H1 (cell line): Measurements from ENCODE around the gene SLC22A31. TPM values are rescaled to one million over a fixed set of nuclear protein-coding genes. Genes with fewer than 3 reads are reported as not detected.

Experiments
- CTCF ChIA-PET: fragments of 300-600 bp; sonication (Branson Sonifier 250); formaldehyde crosslinking; loops from one replicate; lab custom pipeline; 2021; ENCODE audit not compliant: partially characterized antibody; lab: Charles Lee
- POLR2A ChIA-PET: fragments of 300-600 bp; sonication (Branson Sonifier 250); formaldehyde crosslinking; loops from one replicate; lab custom pipeline; 2021; ENCODE audit warnings: inconsistent platforms; ENCODE audit not compliant: partially characterized antibody; lab: Charles Lee
- DNase-seq, 2 experiments: peaks; one replicate each; pipeline versions ENCODE4 v3.0.0 to v3.0.0-alpha.2; 2010 to 2022; ENCODE audit warnings: low spot score in 2 of 2, low read depth in 1 of 2, mixed read lengths in 1 of 2
- FAIRE-seq: peaks from 2 replicates; lab custom pipeline; 2011; peaks lifted over from hg19 to GRCh38; lab: Jason Lieb, UNC
- H2AFZ ChIP-seq: 2 replicates; pipeline ENCODE4 v1.8.1; 2012; ENCODE audit warnings: low read length, inconsistent platforms
- H2AK5ac ChIP-seq: 2 replicates; pipeline ENCODE4 v1.6.1; 2013; ENCODE audit warnings: low read depth, low read length
- H2BK120ac ChIP-seq: replicated peaks from 2 replicates; pipeline ENCODE3; 2013; ENCODE audit warnings: low read depth, low read length, inconsistent platforms
- H2BK12ac ChIP-seq: 2 replicates; pipeline ENCODE4 v1.6.1; 2013; ENCODE audit warnings: low read depth, low read length
- H2BK15ac ChIP-seq: 2 replicates; pipeline ENCODE4 v1.6.1; 2013; ENCODE audit warnings: low read length
- H2BK20ac ChIP-seq: 2 replicates; pipeline ENCODE4 v1.6.1; 2013; ENCODE audit warnings: low read length
- H2BK5ac ChIP-seq: 2 replicates; pipeline ENCODE4 v1.6.1; 2013; ENCODE audit warnings: low read depth, low read length
- H3K14ac ChIP-seq: 2 replicates; pipeline ENCODE4 v1.6.1; 2013; ENCODE audit warnings: inconsistent platforms; ENCODE audit not compliant: insufficient read length
- H3K18ac ChIP-seq: 2 replicates; pipeline ENCODE4 v1.6.1; 2013; ENCODE audit warnings: low read length; ENCODE audit errors: extremely low read depth
- H3K23ac ChIP-seq: 2 replicates; pipeline ENCODE4 v1.6.1; 2013; ENCODE audit warnings: inconsistent platforms; ENCODE audit not compliant: insufficient read length
- H3K23me2 ChIP-seq: 2 replicates; pipeline ENCODE4 v1.6.1; 2013; ENCODE audit warnings: low read depth, low read length
- H3K27ac ChIP-seq: 2 replicates; pipeline ENCODE4 v1.6.1; 2011; ENCODE audit warnings: low read depth, low read length, inconsistent platforms
- H3K27me3 ChIP-seq, 4 experiments: replicated peaks in 1 of 4; 1 replicate in 1 of 4; 2 replicates in 3 of 4; pipeline versions ENCODE4 v1.6.1 to v1.8.1; 2011 to 2013; ENCODE audit warnings: low read length in 3 of 4, mild to moderate bottlenecking in 3 of 4, inconsistent platforms in 2 of 4, mixed read lengths in 2 of 4, moderate library complexity in 1 of 4; ENCODE audit not compliant: control insufficient read depth in 3 of 4, insufficient read depth in 3 of 4; ENCODE audit errors: extremely low read depth in 1 of 4
- H3K36me3 ChIP-seq, 4 experiments: 2 replicates each; pipeline versions ENCODE4 v1.6.1 to v1.8.1; 2011 to 2013; ENCODE audit warnings: mild to moderate bottlenecking in 4 of 4, low read length in 3 of 4, moderate library complexity in 2 of 4, control low read depth in 1 of 4, inconsistent platforms in 1 of 4; ENCODE audit not compliant: insufficient read depth in 4 of 4, control insufficient read depth in 2 of 4
- H3K4ac ChIP-seq: replicated peaks from 2 replicates; pipeline ENCODE3; 2013; ENCODE audit warnings: low read length, low read depth, mixed read lengths, inconsistent platforms; ENCODE audit not compliant: insufficient read length
- H3K4me1 ChIP-seq, 4 experiments: replicated peaks in 1 of 4; 1 replicate in 1 of 4; 2 replicates in 3 of 4; pipeline versions ENCODE4 v1.6.1 to v1.8.1; 2011 to 2013; ENCODE audit warnings: low read length in 3 of 4, inconsistent platforms in 2 of 4, mixed read lengths in 1 of 4; ENCODE audit not compliant: insufficient read depth in 4 of 4, control insufficient read depth in 3 of 4
- H3K4me2 ChIP-seq, 2 experiments: 2 replicates each; pipeline versions ENCODE4 v1.6.1 to v1.8.1; 2011 to 2013; ENCODE audit warnings: low read depth in 2 of 2, low read length in 2 of 2, control low read depth in 1 of 2, inconsistent platforms in 1 of 2, mild to moderate bottlenecking in 1 of 2; ENCODE audit not compliant: insufficient read depth in 1 of 2
- H3K4me3 ChIP-seq, 4 experiments: fragments of 200-600, 300-600 bp in 1 of 4; sonication (generic), shearing (Covaris generic), sonication (Bioruptor Twin) in 1 of 4; 2 replicates each; pipeline versions ENCODE4 v1.5.1 to v1.8.1; 2011 to 2016; ENCODE audit warnings: low read length in 4 of 4, low read depth in 3 of 4, control low read depth in 2 of 4, inconsistent platforms in 2 of 4, mild to moderate bottlenecking in 2 of 4, mixed read lengths in 1 of 4, moderate library complexity in 1 of 4; ENCODE audit not compliant: insufficient read depth in 2 of 4; ENCODE audit errors: extremely low read depth in 1 of 4
- H3K56ac ChIP-seq: replicated peaks from 2 replicates; pipeline ENCODE3; 2013; ENCODE audit warnings: low read depth, mild to moderate bottlenecking, mixed read lengths, low read length, inconsistent platforms; ENCODE audit not compliant: insufficient read length
- H3K79me1 ChIP-seq: 2 replicates; pipeline ENCODE4 v1.6.1; 2013; ENCODE audit warnings: low read depth, low read length, control low read depth
- H3K79me2 ChIP-seq, 2 experiments: 2 replicates each; pipeline versions ENCODE4 v1.6.1 to v1.8.1; 2012 to 2013; ENCODE audit warnings: low read length in 2 of 2, mild to moderate bottlenecking in 2 of 2, inconsistent platforms in 1 of 2; ENCODE audit not compliant: insufficient read depth in 2 of 2, control insufficient read depth in 1 of 2
- H3K9ac ChIP-seq, 4 experiments: replicated peaks in 1 of 4; 1 replicate in 1 of 4; 2 replicates in 3 of 4; pipeline versions ENCODE4 v1.6.1 to v1.8.1; 2011 to 2013; ENCODE audit warnings: low read depth in 3 of 4, low read length in 3 of 4, control low read depth in 2 of 4, mild to moderate bottlenecking in 2 of 4, moderate library complexity in 2 of 4, inconsistent platforms in 1 of 4; ENCODE audit errors: extremely low read depth in 1 of 4
- H3K9me3 ChIP-seq, 2 experiments: 2 replicates each; pipeline versions ENCODE4 v1.6.1 to v1.8.1; 2012 to 2013; ENCODE audit warnings: mild to moderate bottlenecking in 2 of 2, moderate library complexity in 2 of 2, control low read depth in 1 of 2, inconsistent platforms in 1 of 2, low read depth in 1 of 2, low read length in 1 of 2, mixed read lengths in 1 of 2; ENCODE audit not compliant: insufficient read depth in 2 of 2
- H4K20me1 ChIP-seq, 2 experiments: replicated peaks in 1 of 2; 2 replicates each; pipeline versions ENCODE3 to v1.8.1; 2011 to 2013; ENCODE audit warnings: inconsistent platforms in 2 of 2, low read length in 2 of 2, mild to moderate bottlenecking in 1 of 2; ENCODE audit not compliant: insufficient read depth in 2 of 2, control insufficient read depth in 1 of 2
- H4K5ac ChIP-seq: 2 replicates; pipeline ENCODE4 v1.6.1; 2013; ENCODE audit warnings: low read length, low read depth, mixed read lengths, inconsistent platforms; ENCODE audit not compliant: insufficient read length
- H4K8ac ChIP-seq: 2 replicates; pipeline ENCODE4 v1.8.0; 2013; ENCODE audit warnings: mild to moderate bottlenecking, moderate library complexity, low read length, inconsistent platforms; ENCODE audit not compliant: insufficient read depth; ENCODE audit errors: extremely low read depth
- H4K91ac ChIP-seq: replicated peaks from 2 replicates; pipeline ENCODE3; 2013; ENCODE audit warnings: low read length, mixed read lengths, inconsistent platforms; ENCODE audit not compliant: insufficient read length
- CBX8 ChIP-seq: fragments of 300-800, 300-1000 bp; sonication (generic); IDR thresholded peaks from 2 replicates; pipeline ENCODE4 v1.7.1; 2016; ENCODE audit warnings: low read depth, low read length, borderline replicate concordance
- FOSL1 ChIP-seq: IDR thresholded peaks from 2 replicates; pipeline ENCODE4 v1.6.1; 2011; ENCODE audit warnings: mild to moderate bottlenecking, low read depth, low read length, moderate library complexity; ENCODE audit not compliant: insufficient read depth
- MAFK ChIP-seq: IDR thresholded peaks from 2 replicates; pipeline ENCODE4 v1.6.1; 2012; ENCODE audit warnings: low read depth, mild to moderate bottlenecking, improper control_type of control experiment, low read length
- POLR2AphosphoS5 ChIP-seq: IDR thresholded peaks from 2 replicates; pipeline ENCODE4 v1.6.1; 2011; ENCODE audit warnings: low read depth, low read length
- RBBP5 ChIP-seq: IDR thresholded peaks from 2 replicates; pipeline ENCODE4 v1.7.1; 2012; ENCODE audit warnings: low read depth, mild to moderate bottlenecking, inconsistent platforms, low read length, moderate library complexity, borderline replicate concordance
- RXRA ChIP-seq: IDR thresholded peaks from 2 replicates; pipeline ENCODE4 v1.6.1; 2011; ENCODE audit warnings: low read depth, mild to moderate bottlenecking, low read length, moderate library complexity; ENCODE audit not compliant: insufficient read depth
- whole genome bisulfite sequencing, 2 experiments: shearing (Covaris generic) in 1 of 2; methylation state at CpG; one replicate each; pipeline versions ENCODE4 v1.1.6 to v1.1.7; 2013 to 2015; ENCODE audit warnings: low lambda C conversion rate in 2 of 2, mixed read lengths in 2 of 2, inconsistent platforms in 1 of 2, low coverage in 1 of 2, missing lambda C conversion rate in 1 of 2; ENCODE audit not compliant: insufficient replicate concordance in 2 of 2, insufficient coverage in 1 of 2, insufficient read length in 1 of 2; ENCODE audit errors: extremely low coverage in 1 of 2, missing lambda C conversion rate in 1 of 2; 5-methylcytosine and 5-hydroxymethylcytosine counted together
- polyA plus RNA-seq, 7 experiments: library from polyadenylated mRNA; depleted of rRNA in 3 of 7; stranded (reverse) in 5 of 7; unstranded in 2 of 7; fragments of >200 nt in 5 of 7; fragments of 200-250 nt in 2 of 7; gene quantifications; 1 replicate in 5 of 7; 2 replicates in 1 of 7; 4 replicates in 1 of 7; pipeline versions ENCODE4 v1.2.1 to v1.2.3, GENCODE V29; 2011 to 2013; ENCODE audit warnings: missing spikeins in 2 of 7, mixed read lengths in 2 of 7
- total RNA-seq: library from RNA; stranded (reverse); fragmentation: NEBNext Ultra II Directional; extraction: Animal tissue kit (Norgen Biotek cat#: 25700); gene quantifications from 2 replicates; pipeline ENCODE4 v1.2.1, GENCODE V29; 2021

The SLC22A31 gene
- total and polyA plus RNA-seq, 2 of the 8 experiments (the other 6 are each of a cell fraction or from before 2014, with no cell fraction given): 7.7 to 10.6 TPM

- H3K56ac ChIP-seq: no peak overlapping the region
- no peak for TF ChIP-seq RXRA
- TF ChIP-seq CBX8: no peak
- TF ChIP-seq POLR2AphosphoS5: no peak
- TF ChIP-seq MAFK: no peak
- TF ChIP-seq RBBP5: no peak
- no peak for TF ChIP-seq FOSL1
These were observed 21.2 kb downstream of the SLC22A31 start for GRCh38 chr16:89179148-89179484.

More at GRCh38 chr16:89179148-89179484, 21.2 kb downstream of the SLC22A31 start:
- no peak overlapping the region for H3K4ac ChIP-seq
- WGBS, 2 experiments: 94% methylated on average over 17 of the region's 19 CpGs; no CpG with 5 or more reads in 1 of the 2 experiments
- H3K18ac ChIP-seq: no peak overlapping the region
- H3K9ac ChIP-seq: no peak overlapping the region
- H3K36me3 ChIP-seq: no peaks in the 10 kb centered on the region
- H2BK15ac ChIP-seq: 0 out of 2 replicates have a peak overlapping the region, but pooled peaks have one; percentile 81
- no peak overlapping the region for H2BK20ac ChIP-seq
- H4K20me1 ChIP-seq: no peaks in the 10 kb centered on the region
- POLR2A ChIA-PET: no interaction called here
- no peak overlapping the region for H3K27ac ChIP-seq
- H4K8ac ChIP-seq: peak overlapping the region; percentile 25; the same call in 1 of the 2 replicates
- no peak overlapping the region for H4K91ac ChIP-seq
- H3K14ac ChIP-seq: no peak overlapping the region
- no peak overlapping the region for H3K4me2 ChIP-seq
- CTCF ChIA-PET: interaction anchor here (1.1 to 3.0 kb wide), 4 partner anchors 8 to 363 kb away, joined by 3 to 11 read pairs (median 4); no protein-coding TSS in a partner anchor
- no peak overlapping the region for H4K5ac ChIP-seq
- H2BK120ac ChIP-seq: no peak overlapping the region
- H3K9me3 ChIP-seq: no peaks in the 10 kb centered on the region
- H2BK5ac ChIP-seq: no peak overlapping the region
- DNase-seq (no peak), FAIRE-seq (no peak)
- no peak overlapping the region for H3K23ac ChIP-seq
- H3K4me1 ChIP-seq: peaks cover 0 to 3% (median 1%) of the 10 kb centered on the region in 4 experiments; a peak in 3 of 7 replicates
- H3K79me2 ChIP-seq: no peaks in the 10 kb centered on the region
- no peak overlapping the region for H2AK5ac ChIP-seq
- H3K4me3 ChIP-seq: no peak overlapping the region
- no peak overlapping the region for H2BK12ac ChIP-seq
- no peaks in the 10 kb centered on the region for H3K79me1 ChIP-seq
- no peaks in the 10 kb centered on the region; a peak in 1 of 7 replicates for H3K27me3 ChIP-seq
- no peaks in the 10 kb centered on the region for H3K23me2 ChIP-seq
- no peak overlapping the region for H2AFZ ChIP-seq
